ENCODE results near the gene NIM1K. TPM values are rescaled to one million over a fixed set of nuclear protein-coding genes. Genes with fewer than 3 reads are reported as not detected.
A peak's percentile ranks its signal among the peaks of the same experiment; 100 is the strongest.
"Not testable (repeated sequence)": the region's sequence is repeated elsewhere in the genome, so short reads cannot be mapped to it uniquely, and the experiment has no call there.

NIM1K gene
- total RNA-seq, 1 experiment from 2014 or later = 10.2 TPM

DNA sequence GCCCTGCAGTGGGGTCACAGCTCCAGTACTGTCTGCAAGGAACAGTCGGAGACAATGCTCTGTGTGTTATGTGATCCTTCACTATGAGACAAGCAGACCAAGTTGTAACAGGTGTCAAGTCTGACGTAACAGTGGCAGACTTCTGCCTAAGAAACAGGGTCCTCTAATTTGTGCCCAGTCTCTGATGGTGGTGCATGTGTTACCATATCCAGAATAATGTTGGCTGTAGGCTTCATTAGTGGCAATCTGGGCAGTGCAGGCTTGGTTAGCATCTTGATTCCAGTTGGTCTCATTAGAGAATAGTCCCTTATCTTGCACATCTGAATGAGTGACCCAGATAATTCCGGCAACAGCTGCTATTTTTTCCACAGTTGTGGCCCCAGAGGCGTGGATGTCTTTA, 37.6 kb upstream of the NIM1K start:
- no peak for DNase-seq
- H2AFZ ChIP-seq (ENCODE audit: low read length) = no peak overlapping the region
- no peak overlapping the region for H3K27ac ChIP-seq (ENCODE audit: low read length)
- H3K27me3 ChIP-seq (ENCODE audit: low read length) = no peaks in the 10 kb centered on the region
- 0 out of 2 replicates have a peak, but pooled peaks cover 14% of the 10 kb centered on the region for H4K20me1 ChIP-seq (ENCODE audit: insufficient read depth, low read depth, low read length)
- no peaks in the 10 kb centered on the region for H3K9me2 ChIP-seq (replicated peaks; ENCODE audit: insufficient read depth, low read length)
- peaks cover 93% of the 10 kb centered on the region for H3K79me2 ChIP-seq (ENCODE audit: low read length)
- no peaks in the 10 kb centered on the region for H3K4me1 ChIP-seq (ENCODE audit: low read length)
- H3K9me3 ChIP-seq (ENCODE audit: low read length) = no peaks in the 10 kb centered on the region
- no peak overlapping the region for H3K4me2 ChIP-seq (ENCODE audit: low read depth, low read length, poor library complexity, severe bottlenecking)
- no peak overlapping the region for H3K9ac ChIP-seq (ENCODE audit: low read length)
- peaks cover 38% of the 10 kb centered on the region; the same call in 1 of the 2 replicates for H3K36me3 ChIP-seq (ENCODE audit: insufficient read depth, low read length)
- no peak overlapping the region for H3K4me3 ChIP-seq (ENCODE audit: low read length)

DNA sequence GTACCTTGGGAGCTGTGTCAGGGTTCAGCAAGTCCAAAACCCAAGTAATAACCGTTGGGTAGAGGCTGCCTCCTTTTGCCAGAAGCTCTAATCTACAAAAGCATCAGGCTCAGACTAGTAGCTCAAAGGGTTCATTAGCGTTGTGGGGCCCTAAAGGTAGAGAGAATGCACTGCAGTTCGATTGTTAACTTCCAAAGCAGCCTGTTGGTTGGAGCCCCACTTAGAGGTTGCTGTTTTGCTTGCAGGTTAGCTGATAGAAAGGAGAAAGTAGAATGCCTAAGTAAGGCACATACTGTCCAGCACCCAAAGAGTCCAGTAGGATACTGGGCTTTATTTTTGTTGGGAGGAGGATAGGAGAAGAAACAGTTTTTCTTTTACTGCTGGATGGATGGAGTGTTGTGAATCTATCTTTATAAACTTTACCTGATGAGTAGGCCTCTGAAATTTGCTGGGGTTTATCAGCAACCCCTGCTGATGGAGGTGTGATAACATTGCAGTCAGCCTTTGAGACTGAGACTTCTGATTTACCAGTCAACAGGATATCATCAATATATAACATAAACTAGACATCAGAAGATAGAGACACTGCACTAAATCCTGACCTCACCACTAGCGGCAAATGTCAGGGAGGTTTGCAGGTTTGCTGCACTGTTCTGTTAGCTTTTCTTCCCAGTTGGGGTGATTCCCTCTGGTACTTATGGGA, 36.5 kb upstream of the NIM1K start:
- Histone ChIP-seq H3K4me2 (ENCODE audit: low read depth, low read length, poor library complexity, severe bottlenecking) (no peak overlapping the region), H3K79me2 (ENCODE audit: low read length) (peaks cover 87% of the 10 kb centered on the region), H3K36me3 (ENCODE audit: insufficient read depth, low read length) (peaks cover 30% of the 10 kb centered on the region; the same call in 1 of the 2 replicates), H3K9me2 (replicated peaks; ENCODE audit: insufficient read depth, low read length) (no peaks in the 10 kb centered on the region), H4K20me1 (ENCODE audit: insufficient read depth, low read depth, low read length) (0 out of 2 replicates have a peak, but pooled peaks cover 6% of the 10 kb centered on the region), H3K9ac (ENCODE audit: low read length) (no peak overlapping the region), H2AFZ (ENCODE audit: low read length) (no peak overlapping the region), H3K27ac (ENCODE audit: low read length) (no peak overlapping the region), H3K4me3 (ENCODE audit: low read length) (no peak overlapping the region), H3K4me1 (ENCODE audit: low read length) (no peaks in the 10 kb centered on the region), H3K27me3 (ENCODE audit: low read length) (no peaks in the 10 kb centered on the region), H3K9me3 (ENCODE audit: low read length) (no peaks in the 10 kb centered on the region)
- no peak for DNase-seq

DNA sequence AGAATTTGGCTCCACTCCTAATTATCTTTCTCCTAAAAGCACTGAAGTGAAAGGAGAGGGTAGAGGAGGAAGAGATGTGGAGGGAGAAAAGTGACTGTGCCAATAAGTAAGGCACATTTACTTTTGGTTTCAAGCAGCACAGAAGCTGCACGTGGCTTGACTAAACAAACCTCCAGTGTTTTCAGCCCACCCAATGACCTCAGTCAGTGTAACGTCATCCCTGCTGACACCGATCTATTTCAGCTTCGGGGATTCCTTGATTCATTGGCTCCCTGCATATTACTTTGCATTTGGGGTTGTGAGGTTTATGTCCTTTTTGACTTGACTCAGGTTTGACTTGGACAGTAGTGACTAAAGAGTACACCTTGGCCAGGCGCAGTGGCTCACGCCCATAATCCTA, 35.6 kb upstream of the NIM1K start:
- H2AFZ ChIP-seq (ENCODE audit: low read length) = no peak overlapping the region
- no peaks in the 10 kb centered on the region for H3K9me3 ChIP-seq (ENCODE audit: low read length)
- no peak for DNase-seq
- no peak overlapping the region for H3K4me3 ChIP-seq (ENCODE audit: low read length)
- no peaks in the 10 kb centered on the region for H3K27me3 ChIP-seq (ENCODE audit: low read length)
- no peaks in the 10 kb centered on the region for H3K9me2 ChIP-seq (replicated peaks; ENCODE audit: insufficient read depth, low read length)
- H3K27ac ChIP-seq (ENCODE audit: low read length) = 0 out of 2 replicates have a peak overlapping the region, but pooled peaks have one; percentile 6
- no peaks in the 10 kb centered on the region for H3K4me1 ChIP-seq (ENCODE audit: low read length)
- H3K36me3 ChIP-seq (ENCODE audit: insufficient read depth, low read length) = peaks cover 33% of the 10 kb centered on the region; the same call in 1 of the 2 replicates
- H3K4me2 ChIP-seq (ENCODE audit: low read depth, low read length, poor library complexity, severe bottlenecking) = no peak overlapping the region
- peaks cover 85% of the 10 kb centered on the region for H3K79me2 ChIP-seq (ENCODE audit: low read length)
- no peak overlapping the region for H3K9ac ChIP-seq (ENCODE audit: low read length)
- H4K20me1 ChIP-seq (ENCODE audit: insufficient read depth, low read depth, low read length) = 0 out of 2 replicates have a peak, but pooled peaks cover 6% of the 10 kb centered on the region

DNA sequence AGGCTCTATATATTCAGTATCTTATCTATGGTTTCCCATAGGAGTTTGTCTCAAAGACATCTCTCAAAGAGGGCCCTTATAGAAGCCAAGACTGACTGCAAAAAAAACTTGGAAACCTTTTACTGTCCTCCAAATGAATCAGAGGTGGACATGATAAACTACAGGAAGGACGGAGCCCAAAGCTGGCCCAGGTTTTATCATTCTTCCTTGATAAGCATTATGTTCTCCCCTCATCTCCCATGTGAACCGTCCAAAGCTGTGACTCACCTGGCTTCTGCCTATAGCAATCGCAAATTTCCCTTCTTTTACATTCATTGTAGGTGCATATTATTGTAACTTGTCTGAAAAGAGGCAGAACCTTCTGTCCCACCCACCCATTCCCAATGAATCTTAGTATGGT, 35.0 kb upstream of the NIM1K start:
- Histone ChIP-seq H2AFZ (ENCODE audit: low read length) (no peak overlapping the region), H3K79me2 (ENCODE audit: low read length) (peaks cover 85% of the 10 kb centered on the region), H3K4me1 (ENCODE audit: low read length) (no peaks in the 10 kb centered on the region), H3K4me2 (ENCODE audit: low read depth, low read length, poor library complexity, severe bottlenecking) (no peak overlapping the region), H3K9ac (ENCODE audit: low read length) (no peak overlapping the region), H3K36me3 (ENCODE audit: insufficient read depth, low read length) (peaks cover 38% of the 10 kb centered on the region; the same call in 1 of the 2 replicates), H3K9me3 (ENCODE audit: low read length) (no peaks in the 10 kb centered on the region), H3K4me3 (ENCODE audit: low read length) (no peak overlapping the region), H3K27ac (ENCODE audit: low read length) (no peak overlapping the region), H4K20me1 (ENCODE audit: insufficient read depth, low read depth, low read length) (0 out of 2 replicates have a peak, but pooled peaks cover 6% of the 10 kb centered on the region), H3K9me2 (replicated peaks; ENCODE audit: insufficient read depth, low read length) (no peaks in the 10 kb centered on the region), H3K27me3 (ENCODE audit: low read length) (no peaks in the 10 kb centered on the region)
- DNase-seq = no peak

DNA sequence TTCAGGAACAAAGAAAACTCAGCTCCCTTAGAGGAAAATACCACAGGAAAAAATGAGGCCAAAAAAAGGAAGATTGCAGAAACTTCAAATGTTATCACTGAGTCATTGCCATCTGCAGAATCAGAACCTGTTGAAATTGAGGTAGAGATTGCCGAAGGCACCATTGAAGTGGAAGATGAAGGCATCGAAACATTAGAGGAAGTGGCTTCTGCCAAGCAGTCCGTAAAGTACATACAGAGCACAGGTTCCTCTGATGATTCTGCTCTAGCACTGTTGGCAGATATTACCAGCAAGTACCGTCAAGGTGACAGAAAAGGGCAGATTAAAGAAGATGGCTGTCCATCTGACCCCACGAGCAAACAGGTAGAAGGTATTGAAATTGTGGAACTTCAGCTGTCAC, 30.8 kb upstream of the NIM1K start:
- no peak for DNase-seq
- Histone ChIP-seq H3K9me2 (replicated peaks; ENCODE audit: insufficient read depth, low read length) (no peaks in the 10 kb centered on the region), H3K27ac (ENCODE audit: low read length) (no peak overlapping the region), H3K27me3 (ENCODE audit: low read length) (no peaks in the 10 kb centered on the region), H3K9ac (ENCODE audit: low read length) (no peak overlapping the region), H3K4me2 (ENCODE audit: low read depth, low read length, poor library complexity, severe bottlenecking) (no peak overlapping the region), H3K4me3 (ENCODE audit: low read length) (no peak overlapping the region), H3K4me1 (ENCODE audit: low read length) (peaks cover 15% of the 10 kb centered on the region), H4K20me1 (ENCODE audit: insufficient read depth, low read depth, low read length) (0 out of 2 replicates have a peak, but pooled peaks cover under 1% of the 10 kb centered on the region), H3K36me3 (ENCODE audit: insufficient read depth, low read length) (peaks cover 56% of the 10 kb centered on the region; the same call in 1 of the 2 replicates), H3K9me3 (ENCODE audit: low read length) (no peaks in the 10 kb centered on the region), H3K79me2 (ENCODE audit: low read length) (peaks cover 79% of the 10 kb centered on the region), H2AFZ (ENCODE audit: low read length) (no peak overlapping the region)

DNA sequence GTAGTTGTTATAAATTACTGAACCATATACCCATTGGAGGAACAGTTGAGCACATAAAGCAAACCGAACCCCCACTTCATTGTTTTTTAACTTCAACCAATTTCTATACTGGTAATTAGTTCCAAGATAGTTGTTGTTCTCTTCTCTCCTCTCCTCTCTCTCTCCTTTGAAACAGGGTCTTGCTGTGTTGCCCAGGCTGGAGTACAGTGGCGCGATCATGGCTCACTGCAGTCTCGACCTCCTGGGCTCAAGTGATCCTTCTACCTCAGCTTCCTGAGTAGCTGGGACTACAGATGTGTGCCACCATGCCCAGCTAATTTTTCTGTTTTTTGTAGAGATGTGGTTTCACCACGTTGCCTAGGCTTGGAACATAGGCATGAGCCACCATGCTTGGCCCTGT, 27.2 kb upstream of the NIM1K start:
- peaks cover 15% of the 10 kb centered on the region for H3K4me1 ChIP-seq (ENCODE audit: low read length)
- not testable (repeated sequence) for H3K9me3 ChIP-seq (ENCODE audit: low read length); H3K27me3 ChIP-seq (ENCODE audit: low read length); H3K9ac ChIP-seq (ENCODE audit: low read length); H3K9me2 ChIP-seq (replicated peaks; ENCODE audit: insufficient read depth, low read length); H3K4me2 ChIP-seq (ENCODE audit: low read depth, low read length, poor library complexity, severe bottlenecking); H4K20me1 ChIP-seq (ENCODE audit: insufficient read depth, low read depth, low read length); H3K4me3 ChIP-seq (ENCODE audit: low read length); H2AFZ ChIP-seq (ENCODE audit: low read length); DNase-seq
- peaks cover 61% of the 10 kb centered on the region; the same call in 1 of the 2 replicates for H3K36me3 ChIP-seq (ENCODE audit: insufficient read depth, low read length)
- peaks cover 79% of the 10 kb centered on the region for H3K79me2 ChIP-seq (ENCODE audit: low read length)
- H3K27ac ChIP-seq (ENCODE audit: low read length) = peak overlapping the region; percentile 43; the same call in 1 of the 2 replicates

DNA sequence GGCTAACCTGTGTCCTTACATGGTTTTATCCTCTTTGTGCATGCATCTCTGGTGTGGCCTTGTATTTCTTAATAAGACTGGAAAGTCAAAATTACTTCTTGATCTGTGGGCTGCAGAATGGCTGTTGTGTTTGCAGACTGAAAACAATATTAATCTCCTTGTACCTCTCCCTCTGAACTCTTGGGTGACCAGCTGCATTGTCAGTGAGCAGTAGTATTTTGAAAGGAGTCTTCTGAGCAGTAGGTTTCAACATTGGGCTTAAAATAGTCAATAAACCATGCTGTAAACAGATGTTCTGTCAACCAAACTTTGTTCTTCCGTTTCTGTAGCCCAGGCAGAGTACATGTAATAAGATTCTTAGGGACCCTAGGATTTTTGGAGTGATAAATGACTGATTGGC, 26.7 kb upstream of the NIM1K start:
- Histone ChIP-seq H3K36me3 (ENCODE audit: insufficient read depth, low read length) (peaks cover 66% of the 10 kb centered on the region; the same call in 1 of the 2 replicates), H3K9me3 (ENCODE audit: low read length) (no peaks in the 10 kb centered on the region), H3K27ac (ENCODE audit: low read length) (peak overlapping the region; percentile 43; the same call in 1 of the 2 replicates), H2AFZ (ENCODE audit: low read length) (no peak overlapping the region), H3K9ac (ENCODE audit: low read length) (no peak overlapping the region), H3K9me2 (replicated peaks; ENCODE audit: insufficient read depth, low read length) (no peaks in the 10 kb centered on the region), H3K79me2 (ENCODE audit: low read length) (peaks cover 81% of the 10 kb centered on the region), H3K27me3 (ENCODE audit: low read length) (no peaks in the 10 kb centered on the region), H3K4me3 (ENCODE audit: low read length) (no peak overlapping the region), H3K4me2 (ENCODE audit: low read depth, low read length, poor library complexity, severe bottlenecking) (no peak overlapping the region), H3K4me1 (ENCODE audit: low read length) (peaks cover 15% of the 10 kb centered on the region), H4K20me1 (ENCODE audit: insufficient read depth, low read depth, low read length) (no peaks in the 10 kb centered on the region)
- DNase-seq = no peak

DNA sequence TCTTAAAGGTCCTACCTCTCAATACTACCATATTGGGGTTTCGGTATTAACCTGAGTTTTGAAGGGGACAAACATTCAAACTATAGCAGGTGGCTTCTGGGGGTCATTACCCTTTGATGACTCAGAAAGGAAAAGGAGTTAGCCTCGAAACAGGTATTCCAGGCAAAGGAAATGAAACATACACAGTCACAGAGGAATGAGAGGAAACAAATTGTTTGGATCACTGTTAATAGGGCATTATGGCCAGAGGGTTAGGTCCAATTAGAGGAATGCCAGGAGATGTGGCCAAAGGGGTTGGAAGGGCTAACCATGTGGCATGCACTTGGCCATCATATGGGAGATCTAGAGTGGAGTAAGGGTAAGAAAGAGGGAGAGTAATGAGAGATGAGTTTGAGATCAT, 23.9 kb upstream of the NIM1K start:
- no peak overlapping the region for H3K4me3 ChIP-seq (ENCODE audit: low read length)
- no peak overlapping the region for H2AFZ ChIP-seq (ENCODE audit: low read length)
- H3K79me2 ChIP-seq (ENCODE audit: low read length) = peaks cover 80% of the 10 kb centered on the region
- no peak overlapping the region for H3K9ac ChIP-seq (ENCODE audit: low read length)
- no peaks in the 10 kb centered on the region for H3K9me2 ChIP-seq (replicated peaks; ENCODE audit: insufficient read depth, low read length)
- no peak overlapping the region for H3K4me2 ChIP-seq (ENCODE audit: low read depth, low read length, poor library complexity, severe bottlenecking)
- H4K20me1 ChIP-seq (ENCODE audit: insufficient read depth, low read depth, low read length) = no peaks in the 10 kb centered on the region
- no peak for DNase-seq
- no peak overlapping the region for H3K27ac ChIP-seq (ENCODE audit: low read length)
- H3K9me3 ChIP-seq (ENCODE audit: low read length) = no peaks in the 10 kb centered on the region
- peaks cover 67% of the 10 kb centered on the region for H3K36me3 ChIP-seq (ENCODE audit: insufficient read depth, low read length)
- H3K27me3 ChIP-seq (ENCODE audit: low read length) = no peaks in the 10 kb centered on the region
- H3K4me1 ChIP-seq (ENCODE audit: low read length) = peaks cover 19% of the 10 kb centered on the region
